HepG2 (cell line): ENCODE data around the gene PTPN12. TPM values are rescaled to one million over a fixed set of nuclear protein-coding genes. Genes with fewer than 3 reads are reported as not detected.

Experiments used
- ATF7-NPFF ChIP-seq: sonication (generic); formaldehyde crosslinking; IDR thresholded peaks from 2 replicates; pipeline ENCODE4 v1.8.1; 2023; ENCODE audit warnings: mild to moderate bottlenecking, low read depth, missing genetic modification reagents, moderate library complexity
- BRCA1 ChIP-seq: sonication (generic); formaldehyde crosslinking; IDR thresholded peaks from 2 replicates; pipeline ENCODE4 v1.4.0; 2020; ENCODE audit warnings: missing genetic modification reagents
- CBX2 ChIP-seq, 2 experiments: fragments of 200-600 bp in 1 of 2; sonication (generic); formaldehyde crosslinking in 1 of 2; IDR thresholded peaks; 2 replicates each; pipeline versions ENCODE4 v1.7.0 to v1.8.1; 2018 to 2022; ENCODE audit warnings: low read depth in 2 of 2, low read length in 1 of 2, mild to moderate bottlenecking in 1 of 2, missing genetic modification reagents in 1 of 2
- CCDC6 ChIP-seq: sonication (generic); formaldehyde crosslinking; IDR thresholded peaks from 2 replicates; pipeline ENCODE4 v1.8.1; 2022; ENCODE audit warnings: mild to moderate bottlenecking, missing genetic modification reagents, moderate library complexity
- DRAP1 ChIP-seq: IDR thresholded peaks from 2 replicates; pipeline ENCODE4 v1.6.1; 2016; ENCODE audit warnings: missing genetic modification reagents, missing compliant biosample characterization
- GLI4 ChIP-seq: sonication (generic); formaldehyde crosslinking; IDR thresholded peaks from 2 replicates; pipeline ENCODE4 v1.5.1; 2020; ENCODE audit warnings: missing genetic modification reagents, mild to moderate bottlenecking, moderate library complexity, borderline replicate concordance
- IKZF4 ChIP-seq: sonication (generic); formaldehyde crosslinking; IDR thresholded peaks from 2 replicates; pipeline ENCODE4 v1.5.1; 2020; ENCODE audit warnings: borderline replicate concordance, mild to moderate bottlenecking, low read depth, missing genetic modification reagents; ENCODE audit errors: not compliant biosample characterization
- IKZF5 ChIP-seq: IDR thresholded peaks from 2 replicates; pipeline ENCODE4 v1.6.1; 2018; ENCODE audit warnings: missing genetic modification reagents, mild to moderate bottlenecking, missing compliant biosample characterization
- MLX ChIP-seq: IDR thresholded peaks from 2 replicates; pipeline ENCODE4 v1.6.1; 2016
- NFATC3 ChIP-seq: sonication (generic); formaldehyde crosslinking; IDR thresholded peaks from 2 replicates; pipeline ENCODE4 v1.5.1; 2020; ENCODE audit warnings: mild to moderate bottlenecking, missing genetic modification reagents
- NFKBIZ ChIP-seq: IDR thresholded peaks from 2 replicates; pipeline ENCODE4 v1.6.1; 2018; ENCODE audit warnings: missing genetic modification reagents, missing compliant biosample characterization
- PATZ1 ChIP-seq: sonication (generic); formaldehyde crosslinking; IDR thresholded peaks from 2 replicates; pipeline ENCODE4 v1.4.0; 2020; ENCODE audit warnings: missing genetic modification reagents
- RAD21 ChIP-seq: fragments of 450-650 bp; formaldehyde crosslinking; IDR thresholded peaks from 2 replicates; pipeline ENCODE4 v1.5.0; 2020; ENCODE audit warnings: mild to moderate bottlenecking
- SALL1 ChIP-seq: sonication (generic); formaldehyde crosslinking; IDR thresholded peaks from 2 replicates; pipeline ENCODE4 v1.8.0; 2022; ENCODE audit warnings: mild to moderate bottlenecking, missing genetic modification reagents
- SMC3 ChIP-seq: IDR thresholded peaks from 2 replicates; pipeline ENCODE4 v1.6.1; 2011; ENCODE audit warnings: low read length, improper control_type of control experiment
- SRSF4 ChIP-seq: fragments of 200-400 bp; formaldehyde crosslinking; IDR thresholded peaks from one replicate; pipeline ENCODE4 v1.6.1; 2018; ENCODE audit warnings: mild to moderate bottlenecking, low read depth, low read length, moderate library complexity; ENCODE audit not compliant: poor library complexity, severe bottlenecking
- STAG1 ChIP-seq: sonication (generic); formaldehyde crosslinking; IDR thresholded peaks from 2 replicates; pipeline ENCODE4 v1.4.0; 2020; ENCODE audit warnings: missing genetic modification reagents
- STAT5B ChIP-seq: sonication (generic); formaldehyde crosslinking; IDR thresholded peaks from 2 replicates; pipeline ENCODE4 v1.4.0; 2020; ENCODE audit warnings: missing genetic modification reagents
- U2AF1 ChIP-seq: fragments of 200-400 bp; formaldehyde crosslinking; optimal IDR thresholded peaks from 2 replicates; pipeline ENCODE3; 2017; ENCODE audit warnings: mild to moderate bottlenecking, low read depth, low read length
- ZNF121 ChIP-seq: sonication (generic); formaldehyde crosslinking; IDR thresholded peaks from 2 replicates; pipeline ENCODE4 v1.5.0; 2020; ENCODE audit warnings: mild to moderate bottlenecking, missing genetic modification reagents
- ZNF143 ChIP-seq: sonication (generic); formaldehyde crosslinking; IDR thresholded peaks from 2 replicates; pipeline ENCODE4 v1.4.0; 2020; ENCODE audit warnings: missing genetic modification reagents
- ZNF282 ChIP-seq: fragments of 450-650 bp; IDR thresholded peaks from 2 replicates; pipeline ENCODE4 v1.6.1; 2018; ENCODE audit not compliant: partially characterized antibody
- ZNF383 ChIP-seq: sonication (generic); formaldehyde crosslinking; IDR thresholded peaks from 2 replicates; pipeline ENCODE4 v1.4.0; 2020; ENCODE audit warnings: missing genetic modification reagents, mild to moderate bottlenecking, borderline replicate concordance
- ZNF546 ChIP-seq: sonication (generic); formaldehyde crosslinking; conservative IDR thresholded peaks from 2 replicates; pipeline ENCODE4 v1.8.1; 2023; ENCODE audit warnings: mild to moderate bottlenecking, missing genetic modification reagents
- ZNF772 ChIP-seq: sonication (generic); formaldehyde crosslinking; IDR thresholded peaks from 2 replicates; pipeline ENCODE4 v1.5.0; 2020; ENCODE audit warnings: mild to moderate bottlenecking, missing genetic modification reagents
- ZNF775 ChIP-seq: sonication (generic); formaldehyde crosslinking; IDR thresholded peaks from 2 replicates; pipeline ENCODE4 v1.4.0; 2020; ENCODE audit warnings: missing genetic modification reagents, mild to moderate bottlenecking, moderate library complexity, borderline replicate concordance
- ZNF83 ChIP-seq: sonication (generic); formaldehyde crosslinking; IDR thresholded peaks from 2 replicates; pipeline ENCODE4 v1.4.0; 2020; ENCODE audit warnings: missing genetic modification reagents, mild to moderate bottlenecking, borderline replicate concordance
- polyA plus RNA-seq, 8 experiments: library from polyadenylated mRNA; depleted of rRNA in 3 of 8; stranded (reverse) in 7 of 8; unstranded in 1 of 8; fragments of >200 nt; fragmentation: Illumina TruSeq in 4 of 8; extraction: Trizol in 4 of 8; gene quantifications; 2 replicates each; pipeline versions ENCODE4 v1.2.1 to v1.2.3, GENCODE V29; 2011 to 2016; ENCODE audit warnings: low read depth in 4 of 8, missing spikeins in 1 of 8, mixed read lengths in 1 of 8; ENCODE audit not compliant: insufficient read depth in 1 of 8
- total RNA-seq, 5 experiments: library from RNA; depleted of rRNA; stranded (reverse); fragments of >200 nt; fragmentation: Illumina TruSeq; extraction: Trizol; gene quantifications; 2 replicates each; pipeline ENCODE4 v1.2.3, GENCODE V29; 2016; ENCODE audit warnings: low read depth in 1 of 5

PTPN12 gene
- total and polyA plus RNA-seq, 2 of the 13 experiments (the other 11 are each of a cell fraction or from before 2014, with no cell fraction given): 22.9 to 56.8 TPM

- TF ChIP-seq NFATC3 (CRISPR knock-in tag): no peak
- peak; percentile 36; the same call in 1 of the 2 replicates for TF ChIP-seq SALL1 (CRISPR knock-in tag)
- TF ChIP-seq STAT5B (CRISPR knock-in tag): no peak
- TF ChIP-seq SRSF4: no peak
- TF ChIP-seq BRCA1 (CRISPR knock-in tag): no peak
- TF ChIP-seq ZNF772 (CRISPR knock-in tag): no peak
- no peak for TF ChIP-seq ATF7-NPFF (CRISPR knock-in tag)
- TF ChIP-seq ZNF121 (CRISPR knock-in tag): no peak
- no peak for TF ChIP-seq CBX2 (IDR thresholded peaks at IDR 0.05; ENCODE audit: low read depth, low read length)
- no peak for TF ChIP-seq CBX2 (CRISPR knock-in tag; IDR thresholded peaks at IDR 0.05; ENCODE audit: low read depth)
- peak; percentile 46; the same call in 1 of the 2 replicates for TF ChIP-seq SMC3
- TF ChIP-seq ZNF546 (CRISPR knock-in tag): no peak
- TF ChIP-seq STAG1: no peak
- TF ChIP-seq GLI4 (CRISPR knock-in tag): no peak
- TF ChIP-seq ZNF83 (CRISPR knock-in tag): no peak
- TF ChIP-seq NFKBIZ (CRISPR knock-in tag): no peak
- TF ChIP-seq ZNF143: no peak
- TF ChIP-seq DRAP1 (CRISPR knock-in tag): no peak
- no peak for TF ChIP-seq ZNF282
- TF ChIP-seq MLX (CRISPR knock-in tag): no peak
- no peak for TF ChIP-seq ZNF383 (CRISPR knock-in tag)
- peak; percentile 64; the same call in 1 of the 2 replicates for TF ChIP-seq IKZF5
- TF ChIP-seq U2AF1: no peak
- no peak for TF ChIP-seq ZNF775 (CRISPR knock-in tag)
- TF ChIP-seq RAD21 (CRISPR knock-in tag): no peak
- TF ChIP-seq CCDC6 (CRISPR knock-in tag): no peak
- peak; percentile 97 for TF ChIP-seq PATZ1 (CRISPR knock-in tag)
- no peak for TF ChIP-seq IKZF4 (CRISPR knock-in tag)
Observed at GRCh38 chr7:77538281-77539212, 1.5 kb downstream of the PTPN12 start (continued).
